Thymus (tissue), 11 donors: Measurements from ENCODE around the gene TBXT. TPM values are rescaled to one million over a fixed set of nuclear protein-coding genes. Genes with fewer than 3 reads are reported as not detected.
"Not testable (repeated sequence)": the region's sequence is repeated elsewhere in the genome, so short reads cannot be mapped to it uniquely, and the experiment has no call there.

Source experiments
- DNase-seq, 9 donors: peaks; one replicate each; pipeline ENCODE4 v3.0.0-alpha.2; 2013; ENCODE audit warnings: low spot score in 9 of 9, low read depth in 6 of 9, missing footprints in 1 of 9
- H3K27ac ChIP-seq, 2 donors: one replicate each; pipeline ENCODE4 v1.5.1; 2013; ENCODE audit warnings: control low read depth in 1 of 2, low read depth in 1 of 2, low read length in 1 of 2, mild to moderate bottlenecking in 1 of 2, moderate library complexity in 1 of 2
- H3K27me3 ChIP-seq, 2 donors: one replicate each; pipeline ENCODE4 v1.5.1; 2013; ENCODE audit warnings: low read length in 1 of 2; ENCODE audit not compliant: control insufficient read depth in 2 of 2, insufficient read depth in 1 of 2
- H3K36me3 ChIP-seq, 2 donors: one replicate each; pipeline ENCODE4 v1.5.1; 2013; ENCODE audit warnings: low read length in 1 of 2, mild to moderate bottlenecking in 1 of 2, moderate library complexity in 1 of 2; ENCODE audit not compliant: control insufficient read depth in 2 of 2, insufficient read depth in 2 of 2
- H3K4me1 ChIP-seq, 2 donors: one replicate each; pipeline ENCODE4 v1.5.1; 2013; ENCODE audit warnings: low read length in 2 of 2; ENCODE audit not compliant: control insufficient read depth in 2 of 2, insufficient read depth in 2 of 2
- H3K4me3 ChIP-seq, 2 donors: one replicate each; pipeline ENCODE4 v1.5.1; 2013; ENCODE audit warnings: low read length in 2 of 2, control low read depth in 1 of 2, mild to moderate bottlenecking in 1 of 2
- H3K9me3 ChIP-seq, 2 donors: one replicate each; pipeline ENCODE4 v1.5.1; 2013; ENCODE audit warnings: low read length in 1 of 2, mild to moderate bottlenecking in 1 of 2; ENCODE audit not compliant: control insufficient read depth in 2 of 2, insufficient read depth in 1 of 2
- WGBS: extraction: QIAGEN DNeasy Blood & Tissue Kit; methylation state at CpG from one replicate; pipeline ENCODE4 v1.1.7; 2013; 5-methylcytosine and 5-hydroxymethylcytosine counted together
- polyA plus RNA-seq: library from polyadenylated mRNA; stranded (reverse); fragments of 200-250 nt; gene quantifications from one replicate; pipeline ENCODE4 v1.2.3, GENCODE V29; 2013
- total RNA-seq: library from RNA; stranded (reverse); fragments of 120-200 nt; gene quantifications from one replicate; pipeline ENCODE4 v1.2.4, GENCODE V29; 2013
- donor health status: healthy.

TBXT gene
- total and polyA plus RNA-seq, 2 donors = 0.02 TPM; not detected in 1

DNA sequence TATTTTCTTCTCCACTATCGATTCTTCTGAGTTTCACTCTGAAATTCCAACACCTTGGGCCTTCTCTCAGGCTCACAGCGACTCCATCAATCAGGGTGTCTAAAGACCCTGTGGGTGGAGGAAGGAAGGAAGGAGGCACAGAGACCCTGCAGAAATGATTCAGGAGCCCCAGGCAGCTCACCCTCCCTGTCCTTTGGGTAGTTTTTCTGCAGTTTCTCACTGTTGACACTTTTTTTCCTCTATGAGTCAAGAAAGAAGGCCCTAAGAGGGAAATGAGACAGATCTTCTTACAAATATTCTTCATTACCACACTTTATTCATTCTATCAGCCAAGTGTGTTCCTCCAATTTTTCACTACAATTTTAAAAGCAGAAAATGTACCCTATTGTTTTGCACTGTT, 34.2 kb upstream of the TBXT start:
- H3K27ac ChIP-seq = no peak overlapping the region
- peaks cover 0 to 2% of the 10 kb centered on the region in 2 donors for H3K9me3 ChIP-seq
- H3K27me3 ChIP-seq = no peaks in the 10 kb centered on the region
- no peak overlapping the region for H3K4me3 ChIP-seq
- no peak for DNase-seq
- no peaks in the 10 kb centered on the region for H3K36me3 ChIP-seq
- WGBS = 84% methylated on average over 2 of the region's 2 CpGs
- H3K4me1 ChIP-seq = peaks cover 8 to 13% of the 10 kb centered on the region in 2 donors

DNA sequence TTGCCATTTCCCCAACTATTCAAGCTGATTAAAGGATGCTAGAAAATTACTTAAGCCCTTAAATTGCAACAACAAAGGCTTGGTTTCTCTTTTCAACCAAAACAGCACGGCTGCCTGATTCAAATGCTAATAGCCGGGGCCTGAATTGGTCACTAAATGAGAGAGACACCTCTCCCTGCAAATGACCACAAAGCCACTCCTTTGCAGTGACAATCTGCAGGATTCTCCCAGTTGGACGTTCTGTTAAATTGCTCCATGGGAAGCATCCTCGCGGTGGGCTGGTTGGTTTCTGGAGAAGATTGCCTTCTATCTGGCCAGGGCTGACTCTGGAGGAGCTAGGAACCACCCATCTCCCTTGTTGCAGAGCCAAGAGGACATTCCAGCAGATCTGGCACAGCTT, 29.7 kb upstream of the TBXT start:
- WGBS = 75% methylated on average over 5 of the region's 5 CpGs
- H3K27ac ChIP-seq = no peak overlapping the region
- no peak overlapping the region for H3K4me3 ChIP-seq
- H3K9me3 ChIP-seq = no peaks in the 10 kb centered on the region
- no peaks in the 10 kb centered on the region for H3K36me3 ChIP-seq
- no peaks in the 10 kb centered on the region for H3K4me1 ChIP-seq
- H3K27me3 ChIP-seq = no peaks in the 10 kb centered on the region
- no peak for DNase-seq

DNA sequence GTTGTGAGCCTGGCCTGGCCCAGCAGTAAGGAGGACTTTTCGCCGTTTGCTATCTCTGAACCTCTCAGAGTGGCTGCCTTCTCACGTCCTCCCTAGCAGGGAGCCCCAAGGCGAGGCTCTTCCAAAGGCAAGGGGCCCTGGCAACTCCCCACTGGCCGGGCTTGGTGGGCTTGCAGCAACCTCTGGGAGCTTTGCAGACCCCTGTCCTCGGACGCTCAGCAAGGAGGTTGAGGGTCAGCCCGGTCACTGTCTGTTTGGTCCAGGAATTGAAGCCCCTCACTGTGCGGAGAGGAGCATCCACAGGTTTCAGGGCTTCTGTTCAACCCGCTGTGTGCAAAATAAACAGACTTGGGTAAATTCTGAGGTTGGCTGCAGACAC, 28.2 kb upstream of the TBXT start:
- no peaks in the 10 kb centered on the region for H3K9me3 ChIP-seq
- no peak overlapping the region for H3K27ac ChIP-seq
- H3K36me3 ChIP-seq = no peaks in the 10 kb centered on the region
- H3K27me3 ChIP-seq = no peaks in the 10 kb centered on the region
- 83% methylated on average over 10 of the region's 10 CpGs for WGBS
- no peaks in the 10 kb centered on the region for H3K4me1 ChIP-seq
- DNase-seq = no peak
- no peak overlapping the region for H3K4me3 ChIP-seq

DNA sequence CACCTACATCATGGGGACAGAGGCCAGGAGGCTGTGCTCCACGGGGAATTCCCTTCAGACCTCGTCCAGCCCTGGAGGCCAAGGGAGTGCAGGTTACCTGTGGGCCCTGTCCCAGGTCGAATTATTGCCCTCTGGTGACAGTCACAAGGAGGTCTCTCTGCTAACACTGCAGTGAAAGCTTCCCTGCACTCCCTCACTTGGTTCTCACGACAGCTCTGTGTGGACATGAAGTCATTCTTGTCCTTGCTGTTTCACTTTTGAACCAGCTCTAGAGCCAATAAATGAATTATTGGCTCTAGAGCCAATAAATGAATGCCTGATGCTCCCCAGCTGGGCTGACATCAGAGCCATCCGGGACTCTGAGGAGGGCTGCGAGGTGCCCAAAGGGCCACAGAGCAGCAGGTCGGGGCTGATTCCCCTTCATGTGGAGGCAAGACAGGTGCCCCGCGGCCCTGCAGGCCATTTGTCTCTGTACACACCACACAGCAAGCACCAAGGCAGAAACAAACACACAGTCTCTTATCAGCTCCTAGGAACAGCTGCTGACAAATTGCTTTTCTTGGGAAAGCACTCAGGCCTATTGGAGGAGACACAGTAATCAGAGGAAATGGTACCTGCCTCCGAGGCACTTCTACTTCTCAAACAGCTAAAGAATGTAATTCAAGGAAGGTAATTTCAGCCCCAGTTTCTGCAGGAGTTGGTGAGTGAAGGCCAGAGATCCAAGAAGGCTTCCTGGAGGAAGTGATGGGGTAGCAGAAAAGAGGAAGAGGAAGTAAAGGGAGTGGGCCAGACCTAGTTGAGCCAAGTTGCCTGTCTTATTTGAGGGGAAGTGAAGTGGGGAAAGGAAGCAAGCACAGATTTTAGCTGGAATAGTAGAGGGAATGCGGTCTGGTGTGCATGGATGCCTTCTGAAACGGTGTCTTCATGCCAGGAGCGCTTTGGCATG, 27.5 kb upstream of the TBXT start:
- no peaks in the 10 kb centered on the region for H3K4me1 ChIP-seq
- H3K36me3 ChIP-seq = no peaks in the 10 kb centered on the region
- H3K27ac ChIP-seq = no peak overlapping the region
- no peaks in the 10 kb centered on the region for H3K9me3 ChIP-seq
- DNase-seq = no peak
- 77% methylated on average over 13 of the region's 13 CpGs for WGBS
- H3K4me3 ChIP-seq = no peak overlapping the region
- no peaks in the 10 kb centered on the region for H3K27me3 ChIP-seq

DNA sequence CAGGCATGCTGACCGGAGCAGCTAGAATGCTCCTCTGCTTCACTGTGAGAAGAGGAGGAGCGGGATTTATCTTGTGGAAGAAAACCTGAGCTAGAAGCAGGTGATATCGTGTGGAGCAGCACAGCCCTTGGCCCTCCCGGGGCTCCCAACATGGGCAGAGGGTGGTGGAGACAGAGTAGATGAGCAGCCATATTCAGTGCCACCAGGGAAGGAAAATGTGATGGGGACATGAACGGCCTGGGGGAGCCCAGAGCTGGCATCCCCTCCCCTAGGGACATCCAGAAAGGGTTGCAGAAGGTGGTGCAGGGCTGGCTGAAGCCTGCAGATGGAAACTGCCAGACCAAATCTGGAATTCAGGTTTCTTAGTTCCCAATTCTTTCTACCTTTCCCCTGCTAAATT, 24.9 kb upstream of the TBXT start:
- no peak overlapping the region for H3K27ac ChIP-seq
- no peak for DNase-seq
- H3K4me3 ChIP-seq = no peak overlapping the region
- H3K36me3 ChIP-seq = no peaks in the 10 kb centered on the region
- 95% methylated on average over 5 of the region's 5 CpGs for WGBS
- H3K27me3 ChIP-seq = no peaks in the 10 kb centered on the region
- H3K4me1 ChIP-seq = no peaks in the 10 kb centered on the region
- H3K9me3 ChIP-seq = no peaks in the 10 kb centered on the region

DNA sequence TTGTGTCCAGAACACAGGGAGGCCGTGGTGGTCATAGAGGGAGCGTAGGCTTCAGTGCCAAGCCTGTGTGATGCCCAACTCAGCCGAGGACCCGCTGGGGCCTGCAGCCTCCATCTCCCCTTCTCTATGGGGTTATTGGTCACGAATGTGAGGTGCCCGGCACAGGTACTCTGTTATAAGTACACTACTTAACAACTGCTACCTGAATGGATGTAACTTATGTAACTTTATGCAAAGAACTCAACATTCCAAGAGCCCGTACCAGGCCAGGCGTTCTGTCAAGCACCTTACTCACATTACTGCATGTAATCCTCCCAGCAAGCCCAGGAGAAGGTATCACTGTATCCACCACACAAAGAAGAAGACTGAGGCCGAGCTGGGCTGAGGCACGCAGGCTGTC, 24.5 kb upstream of the TBXT start:
- DNase-seq = no peak
- no peak overlapping the region for H3K4me3 ChIP-seq
- WGBS = 90% methylated on average over 10 of the region's 10 CpGs
- no peaks in the 10 kb centered on the region for H3K4me1 ChIP-seq
- no peak overlapping the region for H3K27ac ChIP-seq
- no peaks in the 10 kb centered on the region for H3K36me3 ChIP-seq
- H3K9me3 ChIP-seq = no peaks in the 10 kb centered on the region
- no peaks in the 10 kb centered on the region for H3K27me3 ChIP-seq

DNA sequence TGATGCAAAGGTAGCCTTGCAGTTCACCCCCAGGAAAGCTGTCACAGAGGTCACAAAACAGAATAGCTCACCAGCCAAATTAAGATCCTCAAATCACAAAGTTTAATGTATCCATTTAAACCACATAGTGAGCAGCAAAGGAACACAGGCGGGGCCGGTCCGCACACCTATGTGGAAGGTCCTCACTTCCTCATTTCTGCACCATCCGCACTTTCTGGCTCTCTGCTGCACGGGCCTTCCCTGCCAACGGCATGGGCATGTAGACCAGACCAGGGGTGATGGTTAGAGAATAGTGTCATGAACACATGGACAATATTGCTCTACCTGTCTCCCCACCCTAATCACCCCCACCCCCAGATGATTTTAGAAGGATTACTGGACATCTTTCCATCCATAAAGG, 12.1 kb upstream of the TBXT start:
- H3K27ac ChIP-seq = no peak overlapping the region
- H3K4me3 ChIP-seq = no peak overlapping the region
- H3K9me3 ChIP-seq = no peaks in the 10 kb centered on the region
- peaks cover 0 to 3% of the 10 kb centered on the region in 2 donors for H3K27me3 ChIP-seq
- WGBS = 66% methylated on average over 6 of the region's 6 CpGs
- H3K36me3 ChIP-seq = no peaks in the 10 kb centered on the region
- DNase-seq = no peak
- no peaks in the 10 kb centered on the region for H3K4me1 ChIP-seq

DNA sequence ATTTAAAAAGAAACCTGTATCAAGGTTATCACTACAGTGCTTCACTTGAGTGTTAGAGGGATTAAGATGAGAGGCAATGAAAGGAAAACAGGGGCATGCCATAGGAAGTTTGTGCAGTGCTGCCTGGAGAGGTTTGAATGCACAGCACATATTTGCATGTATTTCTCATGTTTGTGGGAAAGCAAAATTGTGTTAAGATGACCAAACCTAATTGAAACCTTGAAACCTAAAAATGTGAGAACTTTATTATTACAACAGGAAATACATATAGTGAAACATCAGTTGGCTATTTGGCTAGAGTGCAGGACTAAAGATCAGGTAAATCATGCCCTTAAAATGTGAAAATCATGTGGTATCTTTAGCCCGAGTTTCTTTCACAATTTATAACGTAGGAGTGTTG, 8.5 kb upstream of the TBXT start:
- Histone ChIP-seq H3K27me3 (peaks cover 11 to 29% of the 10 kb centered on the region in 2 donors), H3K4me3 (no peak overlapping the region), H3K27ac (no peak overlapping the region), H3K36me3 (no peaks in the 10 kb centered on the region), H3K4me1 (peaks cover 0 to 12% of the 10 kb centered on the region in 2 donors), H3K9me3 (no peaks in the 10 kb centered on the region)
- DNase-seq = no peak
- 92% methylated on average over 2 of the region's 2 CpGs for WGBS

DNA sequence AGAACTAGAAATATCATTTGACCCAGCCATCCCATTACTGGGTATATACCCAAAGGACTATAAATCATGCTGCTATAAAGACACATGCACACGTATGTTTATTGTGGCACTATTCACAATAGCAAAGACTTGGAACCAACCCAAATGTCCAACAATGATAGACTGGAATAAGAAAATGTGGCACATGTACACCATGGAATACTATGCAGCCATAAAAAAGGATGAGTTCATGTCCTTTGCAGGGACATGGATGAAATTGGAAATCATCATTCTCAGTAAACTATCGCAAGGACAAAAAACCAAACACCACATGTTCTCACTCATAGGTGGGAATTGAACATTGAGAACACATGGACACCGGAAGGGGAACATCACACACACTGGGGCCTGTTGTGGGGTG, 7.4 kb upstream of the TBXT start:
- not testable (repeated sequence) for H3K4me3 ChIP-seq, H3K27ac ChIP-seq, H3K9me3 ChIP-seq, DNase-seq, H3K36me3 ChIP-seq
- WGBS = 95% methylated on average over 2 of the region's 3 CpGs
- Histone ChIP-seq H3K27me3 (peaks cover 20 to 39% of the 10 kb centered on the region in 2 donors), H3K4me1 (peaks cover 0 to 14% of the 10 kb centered on the region in 2 donors)
